Ectodermal cell (in vitro differentiated cells): ENCODE results near the gene BCL2L13.

Experiments
- H3K27ac ChIP-seq: 2 replicates; pipeline ENCODE4 v1.7.0; 2013; ENCODE audit warnings: mild to moderate bottlenecking, low read depth, low read length; ENCODE audit not compliant: insufficient read depth, poor library complexity, severe bottlenecking
- H3K27me3 ChIP-seq: 2 replicates; pipeline ENCODE4 v1.7.0; 2013; ENCODE audit warnings: mild to moderate bottlenecking, low read length; ENCODE audit not compliant: insufficient read depth, control insufficient read depth, poor library complexity, severe bottlenecking
- H3K36me3 ChIP-seq: one replicate; pipeline ENCODE4 v1.7.0; 2013; ENCODE audit warnings: low read length; ENCODE audit not compliant: control insufficient read depth, insufficient read depth
- H3K4me1 ChIP-seq: one replicate; pipeline ENCODE4 v1.7.0; 2013; ENCODE audit warnings: low read length; ENCODE audit not compliant: control insufficient read depth, insufficient read depth
- H3K4me3 ChIP-seq: 2 replicates; pipeline ENCODE4 v1.7.0; 2013; ENCODE audit warnings: low read depth, low read length, control low read depth; ENCODE audit not compliant: insufficient read depth
- H3K9me3 ChIP-seq: 2 replicates; pipeline ENCODE4 v1.7.0; 2013; ENCODE audit warnings: mild to moderate bottlenecking, low read length, moderate library complexity; ENCODE audit not compliant: control insufficient read depth
- whole genome bisulfite sequencing, 2 experiments: methylation state at CpG; one replicate each; pipeline ENCODE4 v1.1.7; 2013; ENCODE audit warnings: missing lambda C conversion rate in 2 of 2; 5-methylcytosine and 5-hydroxymethylcytosine counted together

Gene BCL2L13

DNA sequence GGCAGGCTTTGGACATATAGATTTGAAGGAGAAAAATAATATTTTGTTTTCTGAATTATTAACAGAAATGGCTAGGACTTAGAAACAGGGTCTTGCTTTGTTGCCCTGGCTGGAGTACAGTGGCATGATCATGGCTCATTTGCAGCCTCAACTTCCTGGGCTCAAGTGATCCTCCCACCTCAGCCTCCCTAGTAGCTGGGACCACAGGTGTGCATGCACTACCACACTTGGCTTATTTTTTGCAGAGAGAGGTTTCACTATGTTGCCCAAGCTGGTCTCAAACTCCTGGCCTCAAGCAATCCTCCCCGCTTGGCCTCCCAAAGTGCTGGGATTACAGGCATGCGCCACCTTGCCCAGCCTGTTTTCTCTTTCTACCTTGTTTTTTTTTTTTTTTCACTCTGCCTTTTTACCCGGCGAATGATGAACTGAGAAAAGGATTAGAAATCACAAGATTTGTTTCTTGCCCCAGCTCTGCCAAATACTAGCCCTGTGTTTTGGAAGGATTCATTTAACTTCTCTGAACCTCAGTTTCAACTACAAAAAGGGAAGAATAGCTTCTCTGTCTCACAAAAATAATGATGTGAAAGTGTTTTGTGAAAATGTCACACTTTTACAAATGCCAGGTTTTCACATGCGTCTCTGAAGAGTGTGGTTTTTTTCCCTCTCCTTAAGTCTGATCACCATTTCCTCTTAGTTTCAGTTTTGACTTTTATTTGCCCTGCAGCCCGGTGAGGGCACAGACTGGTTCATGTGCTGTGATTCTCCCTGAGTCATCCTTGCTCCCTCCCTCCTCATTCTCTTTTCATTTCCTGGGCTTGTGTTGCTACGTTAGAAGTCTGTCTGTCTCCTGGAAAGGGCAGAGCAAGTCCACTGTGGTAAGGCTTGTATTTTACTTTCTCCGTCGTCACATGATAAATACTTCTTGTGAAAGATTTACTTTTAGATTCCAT lies 67.7 kb downstream of the BCL2L13 start:
- Histone ChIP-seq H3K4me1 (no peaks in the 10 kb centered on the region), H3K27ac (no peak overlapping the region), H3K27me3 (no peaks in the 10 kb centered on the region), H3K9me3 (no peaks in the 10 kb centered on the region), H3K36me3 (peaks cover 9% of the 10 kb centered on the region), H3K4me3 (no peak overlapping the region)
- 86 to 89% methylated on average over 9 of the region's 9 CpGs for WGBS, 2 experiments

GRCh38 chr22:17706947-17707346 lies 68.4 kb downstream of the BCL2L13 start:
- no peaks in the 10 kb centered on the region for H3K27me3 ChIP-seq
- WGBS, 2 experiments: 88 to 95% methylated on average over 1 of the region's 1 CpG
- no peaks in the 10 kb centered on the region for H3K4me1 ChIP-seq
- no peaks in the 10 kb centered on the region for H3K9me3 ChIP-seq
- H3K27ac ChIP-seq: no peak overlapping the region
- no peak overlapping the region for H3K4me3 ChIP-seq
- peaks cover 9% of the 10 kb centered on the region for H3K36me3 ChIP-seq

- Histone ChIP-seq H3K27ac (no peak overlapping the region), H3K4me1 (no peaks in the 10 kb centered on the region), H3K36me3 (peaks cover 9% of the 10 kb centered on the region), H3K9me3 (no peaks in the 10 kb centered on the region), H3K4me3 (no peak overlapping the region), H3K27me3 (no peaks in the 10 kb centered on the region)
- WGBS, 2 experiments: 93 to 99% methylated on average over 1 to 2 of the region's 3 CpGs
Observed at GRCh38 chr22:17707526-17707925, 69.0 kb downstream of the BCL2L13 start.

DNA sequence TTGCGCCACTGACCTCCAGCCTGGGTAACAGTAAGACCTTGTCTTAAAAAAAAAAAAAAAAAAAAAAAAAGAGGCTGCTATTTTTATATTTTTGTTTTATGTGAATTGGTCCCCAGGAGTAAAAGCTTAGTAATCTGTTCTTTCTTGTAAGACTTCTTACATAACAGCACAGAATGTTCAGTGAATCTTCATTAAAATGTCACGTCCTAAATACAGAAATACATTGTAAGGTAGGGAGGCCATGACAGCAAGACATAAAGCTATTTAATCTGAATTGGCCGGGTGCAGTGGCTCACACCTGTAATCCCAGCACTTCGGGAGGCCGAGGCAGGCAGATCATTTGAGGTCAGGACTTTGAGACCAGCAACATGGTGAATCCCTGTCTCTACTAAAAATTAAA lies 71.5 kb downstream of the BCL2L13 start:
- H3K9me3 ChIP-seq: no peaks in the 10 kb centered on the region
- H3K36me3 ChIP-seq: no peaks in the 10 kb centered on the region
- H3K27me3 ChIP-seq: no peaks in the 10 kb centered on the region
- H3K4me3 ChIP-seq: no peak overlapping the region
- no peaks in the 10 kb centered on the region for H3K4me1 ChIP-seq
- 94 to 95% methylated on average over 5 of the region's 5 CpGs for WGBS, 2 experiments
- H3K27ac ChIP-seq: no peak overlapping the region

DNA sequence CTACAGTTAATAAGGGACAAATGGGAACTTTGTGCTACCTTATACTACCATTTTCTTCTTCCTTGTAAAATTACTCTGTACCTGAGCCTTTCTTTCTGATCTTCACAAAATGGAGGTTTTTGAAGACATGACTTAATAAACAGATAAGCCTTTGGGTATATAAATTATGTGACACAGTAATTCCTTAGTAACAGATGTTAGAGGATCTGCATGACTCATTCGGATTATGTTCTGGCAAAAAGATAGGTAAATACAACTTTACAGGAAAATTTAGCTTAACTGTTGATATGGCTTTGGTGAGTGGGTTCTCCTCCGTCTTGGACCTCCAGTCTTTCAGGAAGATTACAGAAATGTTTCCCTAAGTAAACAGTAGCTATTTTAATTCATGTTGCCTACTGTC lies 73.9 kb downstream of the BCL2L13 start:
- 79 to 92% methylated on average over 2 of the region's 2 CpGs for WGBS, 2 experiments
- no peak overlapping the region for H3K27ac ChIP-seq
- H3K9me3 ChIP-seq: no peaks in the 10 kb centered on the region
- no peak overlapping the region for H3K4me3 ChIP-seq
- H3K27me3 ChIP-seq: no peaks in the 10 kb centered on the region
- H3K36me3 ChIP-seq: no peaks in the 10 kb centered on the region
- H3K4me1 ChIP-seq: no peaks in the 10 kb centered on the region

DNA sequence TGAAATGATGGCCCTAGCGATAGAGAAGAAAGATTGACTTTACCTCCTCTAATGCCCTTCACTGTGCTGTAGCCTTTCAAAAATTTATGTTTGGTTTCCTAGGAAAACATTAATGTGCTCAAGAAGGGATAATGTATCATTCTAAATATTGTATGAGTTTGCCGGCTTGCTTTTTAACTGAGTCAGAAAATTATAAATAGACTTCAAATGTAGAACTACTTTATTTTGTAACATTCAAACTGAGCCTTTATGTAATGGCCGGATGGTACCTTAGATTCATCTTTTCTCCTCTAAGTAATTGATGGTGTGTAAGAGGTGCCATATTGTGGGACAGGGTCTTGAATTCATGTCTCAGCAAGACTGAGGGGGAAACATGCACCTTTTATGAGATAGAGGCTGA lies 78.0 kb downstream of the BCL2L13 start:
- Histone ChIP-seq H3K4me1 (no peaks in the 10 kb centered on the region), H3K9me3 (no peaks in the 10 kb centered on the region), H3K36me3 (no peaks in the 10 kb centered on the region), H3K27me3 (no peaks in the 10 kb centered on the region), H3K4me3 (no peak overlapping the region), H3K27ac (no peak overlapping the region)
- WGBS, 2 experiments: 91 to 100% methylated on average over 2 to 3 of the region's 3 CpGs

GRCh38 chr22:17717708-17718107 lies 79.2 kb downstream of the BCL2L13 start:
- Histone ChIP-seq H3K4me1 (no peaks in the 10 kb centered on the region), H3K9me3 (no peaks in the 10 kb centered on the region), H3K27me3 (no peaks in the 10 kb centered on the region), H3K4me3 (no peak overlapping the region), H3K27ac (no peak overlapping the region), H3K36me3 (no peaks in the 10 kb centered on the region)
- WGBS, 2 experiments: 93 to 96% methylated on average over 4 of the region's 4 CpGs

GRCh38 chr22:17719911-17720310 lies 81.4 kb downstream of the BCL2L13 start:
- Histone ChIP-seq H3K4me1 (no peaks in the 10 kb centered on the region), H3K4me3 (no peak overlapping the region), H3K27me3 (no peaks in the 10 kb centered on the region), H3K36me3 (no peaks in the 10 kb centered on the region), H3K27ac (no peak overlapping the region), H3K9me3 (no peaks in the 10 kb centered on the region)
- WGBS, 2 experiments: 89 to 98% methylated on average over 5 of the region's 5 CpGs

- WGBS, 2 experiments: 92 to 96% methylated on average over 5 of the region's 5 CpGs
- H3K4me1 ChIP-seq: no peaks in the 10 kb centered on the region
- no peak overlapping the region for H3K27ac ChIP-seq
Observed at GRCh38 chr22:17724241-17724640, 85.7 kb downstream of the BCL2L13 start.

DNA sequence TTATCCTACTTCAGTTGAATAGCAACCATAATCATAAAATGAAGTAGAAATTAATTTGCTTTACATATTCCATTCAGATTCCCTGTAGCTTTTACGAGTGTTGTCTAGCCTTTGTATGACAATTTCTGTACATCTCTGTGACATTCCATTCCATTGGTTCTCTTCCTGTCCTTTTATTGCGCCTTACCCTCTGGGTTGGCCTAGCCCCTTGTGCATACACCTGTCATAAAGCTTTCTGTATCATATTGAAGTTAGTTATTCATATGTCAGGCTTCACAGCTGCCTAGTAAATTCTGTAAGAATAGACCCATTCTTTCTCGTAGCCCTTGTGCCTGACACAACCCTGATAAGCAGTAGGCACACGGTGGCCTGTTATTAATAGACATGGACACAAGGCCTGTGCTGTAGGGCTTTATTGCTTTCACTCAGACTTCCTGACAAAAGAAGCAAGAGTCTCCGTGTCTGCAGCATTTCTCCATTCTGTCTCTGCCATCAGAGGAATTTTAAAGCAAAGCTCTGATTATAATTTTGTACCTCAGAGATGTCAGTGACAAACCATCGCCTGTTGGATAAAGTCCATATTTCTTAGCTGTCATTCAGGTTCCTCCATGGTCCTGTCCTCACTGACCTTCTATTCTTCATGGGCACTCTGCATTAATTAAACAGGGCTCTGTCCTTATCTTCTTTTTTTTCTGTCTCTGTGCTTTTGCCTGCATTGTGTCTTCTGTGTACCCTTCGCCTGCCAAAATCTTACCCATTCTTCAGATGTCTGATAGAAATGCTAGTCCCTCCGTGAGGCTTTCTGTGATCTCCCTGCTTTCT lies 86.3 kb downstream of the BCL2L13 start:
- 89 to 94% methylated on average over 8 of the region's 8 CpGs for WGBS, 2 experiments
- Histone ChIP-seq H3K36me3 (peaks cover 18% of the 10 kb centered on the region), H3K4me1 (no peaks in the 10 kb centered on the region), H3K9me3 (no peaks in the 10 kb centered on the region), H3K27ac (no peak overlapping the region), H3K27me3 (no peaks in the 10 kb centered on the region), H3K4me3 (no peak overlapping the region)

More at GRCh38 chr22:17724241-17724640, 85.7 kb downstream of the BCL2L13 start:
- Histone ChIP-seq H3K27me3 (no peaks in the 10 kb centered on the region), H3K4me3 (no peak overlapping the region), H3K9me3 (no peaks in the 10 kb centered on the region), H3K36me3 (peaks cover 12% of the 10 kb centered on the region)
